Measurements from ENCODE around the gene MYF5. TPM values are rescaled to one million over a fixed set of nuclear protein-coding genes. Genes with fewer than 3 reads are reported as not detected.

MYF5 gene
- polyA plus RNA-seq, 1 of the 3 experiments (the other 2 are of a cell fraction) = not detected

DNA sequence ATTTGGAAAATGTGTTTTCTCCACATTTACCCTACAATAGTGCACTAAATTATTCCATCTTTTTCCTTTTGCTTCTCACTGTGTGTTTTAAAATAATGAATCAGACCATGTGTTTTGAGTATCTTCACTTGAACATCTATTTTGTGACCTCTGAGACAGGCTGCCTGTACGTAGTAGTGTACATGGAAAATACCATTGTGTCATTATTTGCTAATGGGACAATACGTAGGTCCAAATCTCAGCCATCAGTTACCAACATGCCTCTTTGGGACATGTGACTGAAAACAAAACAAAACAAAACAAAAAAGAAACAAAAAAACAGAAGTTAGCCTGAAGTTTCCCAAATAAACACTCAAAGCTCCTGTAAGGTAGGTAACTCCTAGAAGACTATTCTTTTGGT, 16.4 kb upstream of the MYF5 start:
- Histone ChIP-seq H3K4me1 (ENCODE audit: control insufficient read depth in 1 of 2, insufficient read depth in 2 of 2, low read depth in 1 of 2, low read length in 1 of 2) (0 out of 4 replicates have a peak, but pooled peaks cover 0 to 2% of the 10 kb centered on the region in 2 experiments), H3K9ac (no peak overlapping the region), H3K4me3 (ENCODE audit: low read depth in 2 of 2, low read length in 1 of 2) (no peak overlapping the region), H3K79me2 (ENCODE audit: insufficient read depth) (no peaks in the 10 kb centered on the region), H2AFZ (ENCODE audit: low read depth) (no peak overlapping the region), H3F3A (replicated peaks; ENCODE audit: insufficient read depth) (no peaks in the 10 kb centered on the region), H3K9me2 (no peaks in the 10 kb centered on the region; the same call in 1 of the 2 replicates), H4K20me1 (ENCODE audit: insufficient read depth) (no peaks in the 10 kb centered on the region), H3K36me3 (replicated peaks in 1 of 2; ENCODE audit: control insufficient read depth in 1 of 2, insufficient read depth in 2 of 2, low read length in 1 of 2) (no peaks in the 10 kb centered on the region), H3K27me3 (ENCODE audit: insufficient read depth) (peaks cover 18% of the 10 kb centered on the region; the same call in 1 of the 2 replicates), H3K9me3 (no peaks in the 10 kb centered on the region), H3K4me2 (no peak overlapping the region), H3K27ac (ENCODE audit: low read depth in 2 of 2, low read length in 1 of 2) (no peak overlapping the region)
- TF ChIP-seq, protein P1, sequence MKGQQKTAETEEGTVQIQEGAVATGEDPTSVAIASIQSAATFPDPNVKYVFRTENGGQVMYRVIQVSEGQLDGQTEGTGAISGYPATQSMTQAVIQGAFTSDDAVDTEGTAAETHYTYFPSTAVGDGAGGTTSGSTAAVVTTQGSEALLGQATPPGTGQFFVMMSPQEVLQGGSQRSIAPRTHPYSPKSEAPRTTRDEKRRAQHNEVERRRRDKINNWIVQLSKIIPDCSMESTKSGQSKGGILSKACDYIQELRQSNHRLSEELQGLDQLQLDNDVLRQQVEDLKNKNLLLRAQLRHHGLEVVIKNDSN (IDR thresholded peaks at IDR 0.05; ENCODE audit: borderline replicate concordance, low read depth) = no peak
- no peak for TF ChIP-seq ELF1 (IDR thresholded peaks at IDR 0.05)
- TF ChIP-seq, protein P2, sequence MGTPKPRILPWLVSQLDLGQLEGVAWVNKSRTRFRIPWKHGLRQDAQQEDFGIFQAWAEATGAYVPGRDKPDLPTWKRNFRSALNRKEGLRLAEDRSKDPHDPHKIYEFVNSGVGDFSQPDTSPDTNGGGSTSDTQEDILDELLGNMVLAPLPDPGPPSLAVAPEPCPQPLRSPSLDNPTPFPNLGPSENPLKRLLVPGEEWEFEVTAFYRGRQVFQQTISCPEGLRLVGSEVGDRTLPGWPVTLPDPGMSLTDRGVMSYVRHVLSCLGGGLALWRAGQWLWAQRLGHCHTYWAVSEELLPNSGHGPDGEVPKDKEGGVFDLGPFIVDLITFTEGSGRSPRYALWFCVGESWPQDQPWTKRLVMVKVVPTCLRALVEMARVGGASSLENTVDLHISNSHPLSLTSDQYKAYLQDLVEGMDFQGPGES (IDR thresholded peaks at IDR 0.05; ENCODE audit: low read depth, low read length) = no peak
- TF ChIP-seq RXRA (IDR thresholded peaks at IDR 0.05; ENCODE audit: borderline replicate concordance, low read depth) = no peak
- TF ChIP-seq, protein P3, sequence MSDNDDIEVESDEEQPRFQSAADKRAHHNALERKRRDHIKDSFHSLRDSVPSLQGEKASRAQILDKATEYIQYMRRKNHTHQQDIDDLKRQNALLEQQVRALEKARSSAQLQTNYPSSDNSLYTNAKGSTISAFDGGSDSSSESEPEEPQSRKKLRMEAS (IDR thresholded peaks at IDR 0.05; ENCODE audit: low read depth) = no peak
- no peak for TF ChIP-seq MXI1 (IDR thresholded peaks at IDR 0.05; ENCODE audit: low read depth, low read length)
- no peak for TF ChIP-seq RFX5 (IDR thresholded peaks at IDR 0.05; ENCODE audit: low read length)
- no peak for TF ChIP-seq FOXM1 (IDR thresholded peaks at IDR 0.05; ENCODE audit: low read depth)
- no peak for TF ChIP-seq RCOR1 (IDR thresholded peaks at IDR 0.05; ENCODE audit: low read length)
- TF ChIP-seq, protein P4, sequence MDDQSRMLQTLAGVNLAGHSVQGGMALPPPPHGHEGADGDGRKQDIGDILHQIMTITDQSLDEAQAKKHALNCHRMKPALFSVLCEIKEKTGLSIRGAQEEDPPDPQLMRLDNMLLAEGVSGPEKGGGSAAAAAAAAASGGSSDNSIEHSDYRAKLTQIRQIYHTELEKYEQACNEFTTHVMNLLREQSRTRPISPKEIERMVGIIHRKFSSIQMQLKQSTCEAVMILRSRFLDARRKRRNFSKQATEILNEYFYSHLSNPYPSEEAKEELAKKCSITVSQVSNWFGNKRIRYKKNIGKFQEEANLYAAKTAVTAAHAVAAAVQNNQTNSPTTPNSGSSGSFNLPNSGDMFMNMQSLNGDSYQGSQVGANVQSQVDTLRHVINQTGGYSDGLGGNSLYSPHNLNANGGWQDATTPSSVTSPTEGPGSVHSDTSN (IDR thresholded peaks at IDR 0.05) = no peak
- TF ChIP-seq SMC3 (IDR thresholded peaks at IDR 0.05; ENCODE audit: low read depth, low read length) = no peak
- ChIA-PET POLR2A (no interaction called here), CTCF (interaction anchor here (2.4 kb wide), 1 partner anchor 10 kb away, joined by 12 read pairs; no protein-coding TSS in a partner anchor)
- 7% methylated on average over 2 of the region's 2 CpGs for WGBS (ENCODE audit: low lambda C conversion rate)
- DNase-seq = no peak

DNA sequence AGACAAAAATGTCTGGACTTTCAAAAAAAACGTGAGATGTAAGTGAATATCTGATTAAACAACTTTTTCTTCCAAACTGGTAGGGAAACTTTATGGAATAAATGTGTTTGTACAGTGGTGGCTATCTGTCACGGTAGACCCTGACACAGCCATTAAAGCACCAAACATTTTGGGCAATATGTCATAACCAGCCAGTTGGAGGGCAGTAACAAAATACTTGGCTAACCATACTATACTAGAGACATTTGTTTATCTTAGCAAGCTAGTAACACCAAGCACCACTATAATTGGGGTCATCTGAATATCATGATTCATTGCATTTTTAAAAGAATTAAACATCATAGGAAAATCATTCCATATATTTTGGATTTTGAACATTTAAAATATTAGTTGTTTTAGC, 15.3 kb upstream of the MYF5 start:
- WGBS (ENCODE audit: low lambda C conversion rate) = 8% methylated on average over 2 of the region's 2 CpGs
- Histone ChIP-seq H3K36me3 (replicated peaks in 1 of 2; ENCODE audit: control insufficient read depth in 1 of 2, insufficient read depth in 2 of 2, low read length in 1 of 2) (no peaks in the 10 kb centered on the region), H3K4me3 (ENCODE audit: low read depth in 2 of 2, low read length in 1 of 2) (no peak overlapping the region), H3K27ac (ENCODE audit: low read depth in 2 of 2, low read length in 1 of 2) (no peak overlapping the region), H3F3A (replicated peaks; ENCODE audit: insufficient read depth) (no peaks in the 10 kb centered on the region), H3K27me3 (ENCODE audit: insufficient read depth) (peaks cover 18% of the 10 kb centered on the region; the same call in 1 of the 2 replicates), H3K9me3 (no peaks in the 10 kb centered on the region), H2AFZ (ENCODE audit: low read depth) (no peak overlapping the region), H3K79me2 (ENCODE audit: insufficient read depth) (no peaks in the 10 kb centered on the region), H3K4me2 (no peak overlapping the region), H3K9ac (no peak overlapping the region), H4K20me1 (ENCODE audit: insufficient read depth) (no peaks in the 10 kb centered on the region), H3K9me2 (no peaks in the 10 kb centered on the region; the same call in 1 of the 2 replicates), H3K4me1 (ENCODE audit: control insufficient read depth in 1 of 2, insufficient read depth in 2 of 2, low read depth in 1 of 2, low read length in 1 of 2) (0 out of 4 replicates have a peak, but pooled peaks cover 0 to 2% of the 10 kb centered on the region in 2 experiments)
- POLR2A ChIA-PET = no interaction called here
- CTCF ChIA-PET = interaction anchor here (2.4 kb wide), 1 partner anchor 9 kb away, joined by 12 read pairs; no protein-coding TSS in a partner anchor
- TF ChIP-seq, protein P5, sequence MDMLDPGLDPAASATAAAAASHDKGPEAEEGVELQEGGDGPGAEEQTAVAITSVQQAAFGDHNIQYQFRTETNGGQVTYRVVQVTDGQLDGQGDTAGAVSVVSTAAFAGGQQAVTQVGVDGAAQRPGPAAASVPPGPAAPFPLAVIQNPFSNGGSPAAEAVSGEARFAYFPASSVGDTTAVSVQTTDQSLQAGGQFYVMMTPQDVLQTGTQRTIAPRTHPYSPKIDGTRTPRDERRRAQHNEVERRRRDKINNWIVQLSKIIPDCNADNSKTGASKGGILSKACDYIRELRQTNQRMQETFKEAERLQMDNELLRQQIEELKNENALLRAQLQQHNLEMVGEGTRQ (IDR thresholded peaks at IDR 0.05; ENCODE audit: borderline replicate concordance, low read depth, low read length) = no peak
- TF ChIP-seq FOXJ3 (CRISPR knock-in tag; IDR thresholded peaks at IDR 0.05) (no peak), TCF12 (IDR thresholded peaks at IDR 0.05) (no peak), MEF2A (IDR thresholded peaks at IDR 0.05; ENCODE audit: borderline replicate concordance, low read depth) (no peak), CHD2 (IDR thresholded peaks at IDR 0.05; ENCODE audit: low read length, partially characterized antibody) (no peak), EZH2phosphoT487 (IDR thresholded peaks at IDR 0.05; ENCODE audit: borderline replicate concordance, low read depth) (no peak)
- TF ChIP-seq, protein P1 (IDR thresholded peaks at IDR 0.05; ENCODE audit: borderline replicate concordance, low read depth) = no peak
- TF ChIP-seq, protein P3 (IDR thresholded peaks at IDR 0.05; ENCODE audit: low read depth) = no peak
- DNase-seq = no peak
